C1 segment of cervical spinal cord (tissue), 14 donors: ENCODE results near the gene SMARCC1.
A peak's percentile ranks its signal among the peaks of the same experiment; 100 is the strongest.

Experiments used
- DNase-seq, 14 donors: peaks; one replicate each; lab custom pipeline; 2025; lab: John Stamatoyannopoulos, UW

The SMARCC1 gene

DNA sequence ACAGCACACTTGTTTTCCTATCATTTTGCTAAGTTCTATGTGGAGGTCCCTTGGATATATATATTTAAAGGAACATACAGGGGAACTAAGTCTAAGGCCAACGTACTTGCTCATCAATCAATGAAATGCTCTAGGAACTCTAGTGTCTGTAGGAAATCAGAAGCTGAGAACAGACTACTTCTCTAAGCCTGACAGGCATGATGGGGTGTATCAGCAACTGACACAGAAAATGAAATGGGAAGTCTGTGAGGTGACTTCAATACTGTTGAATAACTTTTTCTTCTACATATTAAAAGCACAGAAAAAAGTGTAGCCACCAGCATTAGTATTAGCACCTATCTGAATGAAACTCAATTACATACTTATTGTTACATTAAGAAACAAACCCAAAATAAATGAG lies 146.2 kb downstream of the SMARCC1 start:
- DNase-seq: no peak

DNA sequence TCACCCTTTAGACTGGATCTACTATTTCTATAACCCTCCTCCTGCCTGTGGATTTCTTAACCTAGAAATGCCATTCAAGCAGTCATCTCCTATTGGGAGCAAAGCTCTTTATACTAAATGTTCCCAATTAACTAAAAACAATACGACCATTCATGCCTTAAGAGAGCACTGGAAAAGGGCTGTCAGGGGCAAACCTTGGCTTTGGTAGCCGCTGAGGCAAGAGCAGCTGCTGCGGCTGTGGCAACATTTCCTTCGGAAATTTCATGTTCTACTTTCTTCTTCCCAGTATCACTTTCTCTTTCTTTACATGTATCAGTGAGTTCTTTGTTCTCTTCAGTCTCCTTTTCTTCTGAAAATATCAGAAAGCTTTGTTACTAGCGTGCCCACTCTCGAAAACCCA lies 146.7 kb downstream of the SMARCC1 start:
- DNase-seq: peak in 7 of 14 donors; percentile 11 to 50 (median 19)

DNA sequence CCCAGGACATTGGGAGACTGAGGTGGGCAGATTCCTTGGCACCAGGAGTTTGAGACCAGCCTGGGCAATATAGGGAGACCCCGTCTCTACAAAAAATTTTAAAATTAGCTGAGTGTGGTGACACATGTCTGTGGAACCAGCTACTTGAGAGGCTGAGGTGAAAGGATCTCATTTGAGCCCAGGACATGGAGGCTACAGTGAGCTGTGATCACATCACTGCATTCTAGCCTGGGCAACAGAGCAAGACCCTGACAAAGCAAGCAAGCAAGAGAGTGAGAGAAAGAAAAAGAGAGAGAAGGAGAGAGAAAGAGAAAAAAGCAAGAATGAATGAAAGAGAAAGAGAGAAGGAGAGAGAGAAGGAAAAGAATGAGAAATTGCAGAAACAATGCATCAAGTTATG lies 150.9 kb downstream of the SMARCC1 start:
- DNase-seq: no peak

DNA sequence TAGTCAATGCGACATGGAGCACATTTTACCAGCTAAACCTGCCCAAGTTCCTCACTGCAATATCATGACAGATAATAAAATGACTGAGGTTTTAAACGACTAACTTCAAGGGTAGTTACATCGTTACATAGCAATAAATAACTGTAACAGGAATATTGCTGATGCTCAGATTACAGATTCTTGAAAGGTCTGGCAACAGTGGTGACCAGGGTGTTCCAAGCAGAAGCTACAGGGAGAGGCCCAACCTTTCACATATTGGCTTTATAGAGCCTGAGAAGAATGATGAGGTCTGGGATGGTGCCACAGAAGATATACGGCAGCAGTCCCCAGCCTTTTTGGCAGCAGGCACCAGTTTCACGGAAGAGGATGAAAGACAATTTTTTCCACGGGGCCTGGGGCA lies 151.9 kb downstream of the SMARCC1 start:
- DNase-seq: no peak

DNA sequence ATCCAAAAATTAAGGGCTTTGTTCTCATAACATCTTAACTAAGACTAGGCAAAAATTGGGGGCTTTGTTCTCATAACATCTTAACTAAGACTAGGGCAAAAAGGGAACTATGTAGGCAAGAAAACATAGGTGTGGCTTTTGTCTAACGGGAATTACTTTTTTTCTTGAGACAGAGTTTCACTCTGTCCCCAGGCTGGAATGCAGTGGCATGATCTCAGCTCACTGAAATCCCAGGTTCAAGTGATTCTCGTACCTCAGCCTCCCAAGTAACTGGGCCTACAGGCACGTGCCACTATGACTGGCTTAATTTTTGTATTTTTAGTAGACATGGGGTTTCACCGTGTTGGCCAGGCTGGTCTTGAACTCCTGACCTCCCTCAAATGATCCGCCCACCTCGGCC lies 153.3 kb downstream of the SMARCC1 start:
- DNase-seq: no peak

- no peak for DNase-seq
Measured at GRCh38 chr3:47622671-47623461, 158.8 kb downstream of the SMARCC1 start.

GRCh38 chr3:47617086-47618010 lies 164.3 kb downstream of the SMARCC1 start:
- DNase-seq: no peak

- no peak for DNase-seq
Measured at GRCh38 chr3:47614788-47615187, 166.9 kb downstream of the SMARCC1 start.

GRCh38 chr3:47613722-47614121 lies 168.0 kb downstream of the SMARCC1 start:
- peak in 2 of 14 donors; percentile 4 to 15 for DNase-seq

- DNase-seq: no peak
Measured at GRCh38 chr3:47612879-47613278, 168.8 kb downstream of the SMARCC1 start.

DNA sequence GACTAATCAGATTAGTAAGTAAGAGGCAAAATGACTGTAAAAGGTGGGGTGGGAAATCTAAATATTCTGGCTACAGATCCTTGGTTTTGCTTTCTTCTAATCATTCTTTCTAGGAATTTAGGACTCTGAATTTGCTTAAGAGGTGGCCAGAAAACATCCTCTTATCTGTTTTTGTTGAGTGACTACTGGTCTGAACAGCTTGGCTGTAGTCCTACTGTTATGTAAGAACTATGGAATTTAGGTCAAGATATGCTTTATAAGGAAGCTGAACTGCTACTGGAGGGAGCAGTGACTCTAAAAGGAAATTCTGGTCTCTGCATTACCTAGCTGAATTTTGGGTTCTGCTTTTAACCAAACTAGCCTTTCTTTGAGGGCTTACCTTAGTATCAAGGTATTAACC lies 169.5 kb downstream of the SMARCC1 start:
- peak in 1 of 14 donors; percentile 82 for DNase-seq

GRCh38 chr3:47611576-47611975 lies 170.1 kb downstream of the SMARCC1 start:
- peak in 1 of 14 donors; percentile 71 for DNase-seq

DNA sequence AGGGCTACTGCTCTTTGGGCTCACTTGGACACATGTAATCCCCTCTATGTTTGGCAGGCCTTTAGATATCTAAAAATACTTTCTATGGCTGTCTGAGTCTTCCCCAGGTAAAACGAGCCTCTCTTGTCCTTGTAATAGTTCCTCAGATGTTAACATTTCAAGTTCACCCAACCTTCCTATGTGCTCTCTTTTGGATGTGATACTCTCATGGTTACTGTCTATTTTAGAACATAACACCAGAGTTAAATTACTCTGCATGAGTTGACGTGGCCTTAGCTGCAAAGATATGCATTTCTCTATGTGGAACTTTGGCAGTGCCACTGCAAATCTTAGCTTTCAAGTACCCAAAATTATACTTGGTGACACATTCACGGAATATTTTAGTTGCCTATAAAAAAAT lies 171.1 kb downstream of the SMARCC1 start:
- DNase-seq: no peak

DNA sequence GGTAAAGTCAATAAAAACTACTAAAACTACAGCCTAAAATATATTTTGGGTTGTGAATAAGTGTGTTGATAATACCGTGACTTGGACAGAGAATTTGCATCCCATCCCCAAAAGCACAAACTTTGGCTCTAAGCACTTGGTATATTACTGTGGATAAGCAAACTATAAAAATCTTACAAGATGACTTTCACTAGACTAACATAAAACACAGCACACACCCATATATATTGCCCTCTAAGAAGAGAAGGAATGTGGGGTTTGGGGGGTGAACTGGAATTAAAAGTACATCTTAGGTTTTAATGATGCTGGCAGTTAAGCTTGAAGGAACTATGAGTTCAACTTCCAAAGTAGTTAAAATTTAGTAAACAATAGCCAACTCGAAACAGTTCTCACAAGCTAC lies 174.4 kb downstream of the SMARCC1 start:
- DNase-seq: no peak

DNA sequence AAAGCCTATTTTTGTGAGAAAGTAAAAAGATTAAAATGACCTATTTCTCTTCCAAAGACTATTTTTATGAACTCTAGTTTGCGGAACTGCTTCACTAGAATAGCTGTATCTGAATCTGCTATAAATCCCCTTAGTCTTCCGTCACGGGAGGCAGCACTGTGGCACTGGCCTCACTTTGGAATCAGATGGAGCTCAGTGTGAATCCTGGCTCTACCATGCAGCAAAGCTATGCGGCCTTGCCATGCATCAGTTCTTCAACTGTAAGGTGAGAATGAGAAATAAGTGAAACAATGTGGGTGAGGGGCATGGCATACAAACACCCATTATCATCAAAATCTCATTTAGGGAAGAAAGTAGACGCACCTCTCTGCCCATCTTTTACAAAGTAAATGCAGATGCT lies 175.5 kb downstream of the SMARCC1 start:
- peak in 2 of 14 donors; percentile 11 to 48 for DNase-seq

DNA sequence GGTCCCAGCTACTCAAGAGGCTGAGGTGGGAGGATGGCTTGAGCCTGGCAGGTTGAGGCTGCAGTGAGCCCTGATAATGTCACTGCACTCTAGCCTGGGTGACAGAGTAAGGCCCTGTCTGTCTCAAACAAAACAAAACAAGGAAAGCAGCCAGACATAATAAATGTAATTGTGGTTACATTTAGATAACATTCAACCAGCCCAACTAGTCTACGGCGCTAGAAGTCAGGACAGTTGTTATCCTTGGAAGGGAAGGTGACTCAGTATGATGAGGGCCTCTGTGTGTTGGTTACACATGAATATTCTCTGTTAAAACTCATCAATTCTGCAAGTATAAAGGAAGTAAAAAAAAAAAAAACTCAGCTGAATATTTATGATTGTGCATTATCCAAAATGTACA lies 176.0 kb downstream of the SMARCC1 start:
- no peak for DNase-seq

- DNase-seq: no peak
Measured at GRCh38 chr3:47604145-47604544, 177.5 kb downstream of the SMARCC1 start.

DNA sequence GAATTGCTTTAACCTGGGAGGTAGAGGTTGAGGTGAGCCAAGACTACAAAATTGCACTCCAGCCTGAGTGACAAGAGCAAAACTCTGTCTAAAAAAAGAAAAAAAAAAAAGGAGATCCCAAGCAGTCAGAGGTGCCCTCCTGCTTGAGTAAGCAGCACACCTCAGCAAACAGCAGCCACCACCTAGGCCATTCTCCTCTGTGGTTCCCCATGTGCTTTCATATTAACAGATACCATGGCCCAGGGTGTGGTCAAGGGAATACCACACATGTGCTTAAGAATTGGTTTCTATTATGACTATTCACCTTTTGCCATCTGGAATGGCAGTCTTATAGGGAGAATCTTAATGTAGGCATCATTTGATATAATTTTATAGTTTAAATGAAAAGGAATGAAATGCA lies 178.4 kb downstream of the SMARCC1 start:
- no peak for DNase-seq

GRCh38 chr3:47601281-47601680 lies 180.4 kb downstream of the SMARCC1 start:
- peak in 7 of 14 donors; percentile 10 to 47 (median 18) for DNase-seq

DNA sequence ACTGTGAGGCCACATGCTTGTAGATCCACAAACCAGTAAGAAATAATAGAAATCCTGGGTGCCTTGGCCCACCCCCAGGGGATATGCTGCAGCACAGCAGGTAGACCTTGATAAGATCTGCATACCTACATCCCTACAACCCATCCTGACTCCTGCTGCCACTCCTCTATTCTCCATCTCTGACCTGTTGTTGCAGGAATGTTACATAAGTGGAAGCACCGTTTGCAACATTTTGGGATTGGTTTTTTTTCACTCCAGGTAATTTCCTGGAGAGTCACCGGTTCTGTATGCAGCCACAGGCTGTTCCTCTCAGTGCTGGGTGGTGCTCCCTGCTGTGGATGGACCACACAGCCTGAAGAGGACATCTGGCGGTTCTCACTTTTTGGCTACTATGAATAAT lies 186.9 kb downstream of the SMARCC1 start:
- DNase-seq: no peak

- DNase-seq: no peak
Measured at GRCh38 chr3:47592066-47592795, 189.5 kb downstream of the SMARCC1 start.

DNA sequence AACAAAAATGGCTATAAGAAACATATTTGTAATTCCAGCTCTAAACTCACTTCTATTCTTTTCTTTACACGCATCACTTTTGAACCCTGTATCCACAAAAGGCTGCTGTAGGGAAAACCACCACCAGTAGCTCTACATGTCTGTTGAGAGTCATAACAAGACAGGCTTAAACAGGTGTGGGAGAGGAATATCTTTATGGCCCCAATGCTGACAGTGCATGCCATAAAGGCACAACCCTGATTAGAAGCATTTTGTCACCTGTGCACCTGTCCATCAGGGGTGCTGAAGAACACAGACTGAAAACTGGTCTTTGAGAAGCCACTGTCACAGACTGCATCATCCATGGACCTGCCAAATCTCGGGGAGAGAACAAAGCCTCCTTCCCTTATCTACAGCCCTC lies 191.5 kb downstream of the SMARCC1 start:
- DNase-seq: no peak
